DND-41 (cell line): ENCODE data around the gene DYRK1A.

Source experiments
- EZH2 ChIP-seq: IDR thresholded peaks from 3 replicates; pipeline ENCODE4 v1.6.1; 2012; ENCODE audit warnings: borderline replicate concordance, low read depth, mild to moderate bottlenecking, moderate library complexity, low read length, inconsistent platforms; ENCODE audit not compliant: severe bottlenecking
- TF ChIP-seq, protein P1 (sequence below): IDR thresholded peaks from 2 replicates; pipeline ENCODE4 v1.5.1; 2012; ENCODE audit warnings: borderline replicate concordance, low read length, moderate library complexity, mild to moderate bottlenecking; ENCODE audit not compliant: poor library complexity, severe bottlenecking; ENCODE audit errors: extremely low read depth

DNA sequence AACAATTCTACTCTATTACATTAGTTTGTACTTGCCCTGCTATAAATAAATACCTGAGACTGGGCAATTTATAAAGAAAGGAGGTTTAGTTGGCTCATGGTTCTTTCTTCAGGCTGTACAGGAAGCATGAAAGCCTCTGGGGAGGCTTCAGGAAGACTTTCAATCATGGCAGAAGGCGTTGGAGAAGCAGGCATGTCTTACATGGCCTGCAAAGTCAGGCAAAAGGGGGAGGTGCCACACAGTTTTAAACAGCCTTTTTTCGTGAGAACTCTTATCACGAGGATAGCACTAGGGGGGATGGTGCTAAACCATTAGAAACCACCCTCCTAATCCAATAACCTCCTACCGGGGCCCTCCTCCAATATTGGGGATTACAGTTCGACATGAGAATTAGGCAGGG lies 102.9 kb downstream of the DYRK1A start:
- TF ChIP-seq, protein P1, sequence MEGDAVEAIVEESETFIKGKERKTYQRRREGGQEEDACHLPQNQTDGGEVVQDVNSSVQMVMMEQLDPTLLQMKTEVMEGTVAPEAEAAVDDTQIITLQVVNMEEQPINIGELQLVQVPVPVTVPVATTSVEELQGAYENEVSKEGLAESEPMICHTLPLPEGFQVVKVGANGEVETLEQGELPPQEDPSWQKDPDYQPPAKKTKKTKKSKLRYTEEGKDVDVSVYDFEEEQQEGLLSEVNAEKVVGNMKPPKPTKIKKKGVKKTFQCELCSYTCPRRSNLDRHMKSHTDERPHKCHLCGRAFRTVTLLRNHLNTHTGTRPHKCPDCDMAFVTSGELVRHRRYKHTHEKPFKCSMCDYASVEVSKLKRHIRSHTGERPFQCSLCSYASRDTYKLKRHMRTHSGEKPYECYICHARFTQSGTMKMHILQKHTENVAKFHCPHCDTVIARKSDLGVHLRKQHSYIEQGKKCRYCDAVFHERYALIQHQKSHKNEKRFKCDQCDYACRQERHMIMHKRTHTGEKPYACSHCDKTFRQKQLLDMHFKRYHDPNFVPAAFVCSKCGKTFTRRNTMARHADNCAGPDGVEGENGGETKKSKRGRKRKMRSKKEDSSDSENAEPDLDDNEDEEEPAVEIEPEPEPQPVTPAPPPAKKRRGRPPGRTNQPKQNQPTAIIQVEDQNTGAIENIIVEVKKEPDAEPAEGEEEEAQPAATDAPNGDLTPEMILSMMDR: no peak
- TF ChIP-seq EZH2: no peak
